Activated naive CD8-positive, alpha-beta T cell treated with anti-CD3 and anti-CD28 coated beads, Interleukin-2, amount 10 ng/mL, durations not matched to agents 7 days and 5 days (primary cell): ENCODE measurements around the gene CPTP. TPM values are rescaled to one million over a fixed set of nuclear protein-coding genes. Genes with fewer than 3 reads are reported as not detected.
A peak's percentile ranks its signal among the peaks of the same experiment; 100 is the strongest.

Experiments used
- ATAC-seq: fragments of 150-1000 bp; cut with Tn5 transposase; one replicate; pipeline ENCODE4 v1.10.0; 2021; ENCODE audit warnings: low read depth, moderate library complexity
- POLR2A ChIA-PET: fragments of 350-600 bp; sonication (Branson Sonifier 250); formaldehyde crosslinking; loops from one replicate; lab custom pipeline; 2021; ENCODE audit warnings: antibody characterized with exemption; lab: Charles Lee
- DNase-seq: peaks from one replicate; pipeline ENCODE4 v3.0.0; 2021
- H3K27ac Mint-ChIP-seq: one replicate; pipeline ENCODE4 v1.8.0; 2022; ENCODE audit warnings: mild to moderate bottlenecking, mixed read lengths
- H3K27me3 Mint-ChIP-seq: one replicate; pipeline ENCODE4 v1.8.0; 2022; ENCODE audit warnings: mild to moderate bottlenecking, moderate library complexity, mixed read lengths
- H3K36me3 Mint-ChIP-seq: one replicate; pipeline ENCODE4 v1.8.0; 2021; ENCODE audit warnings: mild to moderate bottlenecking, mixed read lengths
- H3K4me1 Mint-ChIP-seq: one replicate; pipeline ENCODE4 v1.8.0; 2021; ENCODE audit warnings: mixed read lengths
- H3K4me3 Mint-ChIP-seq: one replicate; pipeline ENCODE4 v1.8.0; 2022; ENCODE audit warnings: mild to moderate bottlenecking, moderate library complexity, mixed read lengths
- H3K9me3 Mint-ChIP-seq: one replicate; pipeline ENCODE4 v1.8.0; 2021; ENCODE audit warnings: mixed read lengths
- total RNA-seq, 2 experiments: library from RNA; stranded (reverse); gene quantifications; one replicate each; pipeline ENCODE4 v1.2.3, GENCODE V29; 2021

The CPTP gene
- total RNA-seq, 2 experiments from 2014 or later, result 19.3 TPM

DNA sequence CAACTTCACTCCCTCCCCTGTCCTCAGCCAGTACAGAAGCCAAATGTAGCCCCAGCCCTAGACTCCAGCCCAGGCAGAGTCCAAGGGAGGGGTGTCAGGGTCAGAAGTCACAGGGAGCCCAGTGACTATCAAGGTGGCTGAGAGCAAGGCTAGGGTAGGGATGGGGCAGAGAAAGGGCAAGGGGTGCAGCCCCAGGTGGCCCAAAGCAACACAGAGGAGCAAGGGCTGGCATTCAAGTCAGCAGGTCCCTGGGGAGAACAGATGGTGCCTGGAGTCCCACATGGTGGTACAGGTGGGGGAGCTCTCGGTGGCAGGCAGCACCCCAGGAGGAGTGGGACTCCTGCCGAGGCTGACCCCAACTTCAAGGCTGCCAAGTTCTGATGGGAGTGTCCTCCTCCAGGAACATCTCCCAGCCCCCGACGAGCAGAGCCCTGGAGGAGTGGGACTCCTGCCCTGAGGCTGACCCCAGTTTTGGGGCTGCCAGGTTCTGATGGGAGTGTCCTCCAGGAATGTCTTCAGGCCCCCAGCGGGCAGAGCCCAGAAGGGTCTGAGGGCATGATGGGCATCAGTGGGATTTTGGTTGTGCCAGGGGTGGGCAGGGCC, 28.3 kb downstream of the CPTP start:
- H3K4me1 Mint-ChIP-seq, result peaks cover 4% of the 10 kb centered on the region
- no peak overlapping the region for H3K4me3 Mint-ChIP-seq
- H3K27ac Mint-ChIP-seq, result no peak overlapping the region
- ATAC-seq, result no peak
- H3K36me3 Mint-ChIP-seq, result no peaks in the 10 kb centered on the region
- H3K9me3 Mint-ChIP-seq, result no peaks in the 10 kb centered on the region
- DNase-seq, result no peak
- POLR2A ChIA-PET, result no interaction called here
- peaks cover 28% of the 10 kb centered on the region for H3K27me3 Mint-ChIP-seq

DNA sequence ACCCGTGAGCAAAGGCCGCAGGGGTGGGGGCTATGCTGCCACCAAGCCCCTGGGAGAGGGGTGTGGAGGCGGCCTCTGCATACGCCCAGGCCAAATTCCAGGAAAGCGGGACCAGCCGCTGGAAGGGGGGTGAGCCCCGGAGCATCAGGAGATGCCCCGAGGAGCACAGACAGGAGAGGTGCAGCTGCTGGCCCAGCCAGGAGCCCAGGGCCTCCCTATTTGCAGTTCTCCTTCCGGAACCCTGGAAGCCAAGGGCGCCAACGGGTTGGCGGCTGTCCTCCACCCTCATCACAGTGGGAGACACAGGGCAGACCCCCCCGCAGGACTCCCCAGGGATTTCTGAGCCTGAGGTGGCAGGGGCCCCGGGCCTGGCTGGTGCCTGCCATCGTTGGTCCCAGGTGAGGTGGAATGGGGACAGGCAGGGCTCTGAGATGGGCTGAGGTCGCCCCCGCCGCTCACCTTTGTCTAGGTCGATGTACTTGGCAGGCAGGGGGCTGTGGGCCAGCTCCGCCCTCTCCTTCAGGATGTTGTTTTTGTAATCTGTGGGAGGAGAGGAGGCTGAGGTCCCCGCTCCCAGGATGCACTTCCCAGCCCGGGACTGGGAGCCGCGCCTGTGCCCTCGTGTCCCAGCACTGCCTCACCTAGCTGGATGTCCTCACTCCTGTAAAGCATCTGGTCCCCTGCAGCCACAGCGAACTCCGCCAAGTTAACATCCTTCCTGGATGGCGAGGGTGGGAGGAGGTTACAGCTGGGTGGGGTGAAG, 29.0 kb downstream of the CPTP start:
- H3K27ac Mint-ChIP-seq, result no peak overlapping the region
- peaks cover 4% of the 10 kb centered on the region for H3K4me1 Mint-ChIP-seq
- no peaks in the 10 kb centered on the region for H3K36me3 Mint-ChIP-seq
- DNase-seq (no peak), ATAC-seq (no peak)
- H3K4me3 Mint-ChIP-seq, result no peak overlapping the region
- H3K27me3 Mint-ChIP-seq, result peaks cover 28% of the 10 kb centered on the region
- POLR2A ChIA-PET, result no interaction called here
- no peaks in the 10 kb centered on the region for H3K9me3 Mint-ChIP-seq

- POLR2A ChIA-PET, result interaction anchor here (0.6 kb wide), 1 partner anchor 17 kb away, joined by 3 read pairs; no protein-coding TSS in a partner anchor
- DNase-seq (no peak), ATAC-seq (no peak)
- Mint-ChIP-seq H3K4me3 (no peak overlapping the region), H3K9me3 (no peaks in the 10 kb centered on the region), H3K27me3 (peaks cover 31% of the 10 kb centered on the region), H3K36me3 (no peaks in the 10 kb centered on the region), H3K27ac (no peak overlapping the region), H3K4me1 (peaks cover 11% of the 10 kb centered on the region)
These were observed 30.0 kb downstream of the CPTP start for GRCh38 chr1:1354271-1355247.

GRCh38 chr1:1355416-1355815, 30.8 kb downstream of the CPTP start:
- H3K4me1 Mint-ChIP-seq, result peaks cover 11% of the 10 kb centered on the region
- H3K4me3 Mint-ChIP-seq, result no peak overlapping the region
- H3K36me3 Mint-ChIP-seq, result no peaks in the 10 kb centered on the region
- peak; percentile 17 for ATAC-seq
- H3K27me3 Mint-ChIP-seq, result peaks cover 31% of the 10 kb centered on the region
- peak; percentile 54 for DNase-seq
- H3K27ac Mint-ChIP-seq, result no peak overlapping the region
- H3K9me3 Mint-ChIP-seq, result no peaks in the 10 kb centered on the region
- POLR2A ChIA-PET, result interaction anchor here (0.6 kb wide), 1 partner anchor 16 kb away, joined by 3 read pairs; no protein-coding TSS in a partner anchor

DNA sequence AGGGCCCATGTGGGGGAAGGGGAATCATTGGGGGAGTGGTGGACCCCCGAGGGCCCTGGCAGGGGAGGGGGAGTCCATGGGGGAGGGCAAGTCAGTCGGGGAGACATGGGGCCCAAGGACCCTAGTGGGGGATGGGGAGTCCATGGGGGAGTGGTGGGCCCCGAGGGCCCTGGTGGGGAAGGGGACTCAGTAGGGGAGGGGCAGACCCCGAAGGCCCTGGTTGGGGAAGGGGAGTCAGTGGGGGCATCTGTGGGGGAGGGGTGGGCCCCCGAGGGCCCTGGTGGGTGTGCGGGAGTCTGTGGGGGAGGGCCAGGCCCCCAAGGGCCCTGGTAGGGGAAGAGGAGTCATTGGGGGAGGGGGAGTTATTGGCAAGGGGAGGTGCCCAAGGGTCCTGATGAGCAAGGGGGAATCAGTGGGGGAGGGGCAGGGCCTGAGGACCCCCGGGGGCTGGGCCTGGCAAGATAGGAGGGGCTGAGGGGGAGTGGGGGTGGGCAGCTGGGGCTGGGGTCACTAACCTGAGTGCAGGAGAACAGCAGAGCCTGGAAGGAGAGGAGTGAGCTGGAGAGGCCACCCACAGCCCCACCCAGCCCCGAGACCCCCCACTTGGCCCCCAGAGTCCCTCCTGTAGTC, 31.7 kb downstream of the CPTP start:
- no peaks in the 10 kb centered on the region for H3K36me3 Mint-ChIP-seq
- peaks cover 15% of the 10 kb centered on the region for H3K4me1 Mint-ChIP-seq
- no peak overlapping the region for H3K27ac Mint-ChIP-seq
- POLR2A ChIA-PET, result no interaction called here
- H3K4me3 Mint-ChIP-seq, result no peak overlapping the region
- H3K9me3 Mint-ChIP-seq, result no peaks in the 10 kb centered on the region
- H3K27me3 Mint-ChIP-seq, result peaks cover 31% of the 10 kb centered on the region
- no peak for DNase-seq
- ATAC-seq, result no peak

DNA sequence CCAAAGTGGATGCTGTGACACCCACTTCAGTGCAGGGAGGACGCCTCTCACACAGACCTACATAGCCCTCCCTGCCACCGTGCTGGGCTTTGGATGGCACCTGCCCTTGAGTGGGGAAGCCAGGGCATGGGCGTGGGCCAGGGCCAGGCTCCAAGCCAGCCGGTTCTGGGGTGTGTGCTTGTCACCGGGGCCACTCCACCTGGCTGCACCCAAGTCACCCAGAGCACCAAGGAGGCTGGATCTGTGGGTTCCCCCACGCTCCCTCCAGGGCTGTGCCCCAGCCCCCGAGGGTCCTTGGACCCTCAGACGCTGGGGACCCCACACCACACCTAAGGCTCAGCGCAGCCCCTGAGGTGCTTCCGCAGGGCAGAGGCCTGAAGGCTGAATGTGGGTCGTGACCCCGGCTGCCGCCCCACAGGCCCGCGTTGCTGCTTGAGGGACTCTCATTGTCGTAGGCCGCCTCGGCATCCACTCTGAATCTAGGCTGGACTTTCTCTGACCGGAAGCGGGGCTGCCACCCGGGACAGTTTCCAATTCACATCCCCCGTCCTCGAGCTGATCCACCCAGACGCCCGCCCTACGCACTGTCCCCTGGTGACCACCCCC, 32.3 kb downstream of the CPTP start:
- POLR2A ChIA-PET, result interaction anchor here (0.9 to 2.8 kb wide), 2 partner anchors 14 to 18 kb away, joined by 3 to 11 read pairs; partner anchors contain the start of gene AURKAIP1
- Mint-ChIP-seq H3K4me3 (no peak overlapping the region), H3K9me3 (no peaks in the 10 kb centered on the region), H3K36me3 (no peaks in the 10 kb centered on the region), H3K27me3 (peaks cover 31% of the 10 kb centered on the region), H3K4me1 (peaks cover 15% of the 10 kb centered on the region), H3K27ac (no peak overlapping the region)
- DNase-seq (no peak), ATAC-seq (no peak)

- no peak for ATAC-seq
- POLR2A ChIA-PET, result interaction anchor here (2.8 kb wide), 1 partner anchor 13 kb away, joined by 11 read pairs; no protein-coding TSS in a partner anchor
- H3K27ac Mint-ChIP-seq, result no peak overlapping the region
- H3K4me3 Mint-ChIP-seq, result no peak overlapping the region
- peaks cover 25% of the 10 kb centered on the region for H3K27me3 Mint-ChIP-seq
- peaks cover 12% of the 10 kb centered on the region for H3K4me1 Mint-ChIP-seq
- no peaks in the 10 kb centered on the region for H3K9me3 Mint-ChIP-seq
- DNase-seq, result no peak
- no peaks in the 10 kb centered on the region for H3K36me3 Mint-ChIP-seq
These were observed 33.4 kb downstream of the CPTP start for GRCh38 chr1:1357871-1358432.

DNA sequence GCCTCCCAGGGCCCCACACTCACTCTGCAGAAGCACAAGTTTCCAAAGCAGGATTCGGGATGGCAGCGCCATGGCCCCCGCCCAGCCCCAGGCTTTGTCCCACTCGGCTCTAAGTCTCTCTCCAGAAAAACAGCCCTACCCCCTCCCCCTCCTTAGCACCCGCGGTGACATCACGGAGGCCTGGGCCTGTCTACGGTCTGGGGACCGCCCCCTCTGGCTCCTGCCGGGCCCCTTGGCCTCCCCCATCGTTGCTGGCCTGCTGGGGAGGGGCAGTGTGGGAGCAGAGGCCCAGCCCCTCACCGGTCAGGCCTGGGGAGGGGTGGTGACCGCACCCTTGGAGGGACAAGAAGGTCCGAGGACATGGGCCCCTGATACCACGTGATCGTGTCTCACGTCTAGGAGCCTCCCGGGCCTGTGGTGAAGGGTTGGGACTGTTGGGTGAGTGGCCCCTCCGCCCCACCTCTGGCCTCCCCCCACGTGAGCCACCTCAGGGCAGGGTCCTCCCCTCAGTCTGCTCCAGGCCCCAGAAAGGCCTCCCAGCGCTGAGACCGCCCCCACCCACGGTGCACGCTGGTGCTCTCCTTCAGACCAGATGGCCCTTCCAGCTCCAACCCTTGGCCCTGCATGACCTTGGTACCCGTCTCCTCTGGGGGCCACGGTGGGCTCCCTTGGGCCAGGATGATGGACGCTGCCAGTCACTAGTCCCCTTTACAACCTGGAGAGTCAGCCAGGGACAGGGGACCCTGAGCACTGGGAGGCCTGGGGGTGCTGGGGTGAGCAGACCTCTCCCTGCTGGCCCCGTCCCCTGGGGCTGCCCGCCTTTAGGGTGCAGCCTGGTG, 34.0 kb downstream of the CPTP start, which contains the start of gene MXRA8:
Gene MXRA8, minus strand, starts transcription at position 123 of the 839 bp plus-strand sequence. Its CDS starts 51 bp downstream, at position 72.
- Mint-ChIP-seq H3K27me3 (peaks cover 18% of the 10 kb centered on the region), H3K4me3 (no peak within 1 kb of the TSS)
- POLR2A ChIA-PET, result interaction anchor here (1.0 to 2.8 kb wide), 2 partner anchors 12 to 16 kb away, joined by 4 to 11 read pairs; partner anchors contain the start of gene AURKAIP1

GRCh38 chr1:1359308-1359663, 34.7 kb downstream of the CPTP start:
- H3K27ac Mint-ChIP-seq, result peak overlapping the region; percentile 32

More for the DNA sequence above, 34.0 kb downstream of the CPTP start, which contains the start of gene MXRA8:
- Mint-ChIP-seq H3K9me3 (no peaks in the 10 kb centered on the region), H3K27ac (peak within 1 kb of the TSS; percentile 32), H3K4me1 (peaks cover 12% of the 10 kb centered on the region), H3K36me3 (no peaks in the 10 kb centered on the region)
- no peak for DNase-seq
- ATAC-seq, result no peak

GRCh38 chr1:1359664-1360468, 35.3 kb downstream of the CPTP start:
- Mint-ChIP-seq H3K27me3 (peaks cover 12% of the 10 kb centered on the region), H3K9me3 (no peaks in the 10 kb centered on the region), H3K27ac (no peak overlapping the region), H3K4me1 (peaks cover 12% of the 10 kb centered on the region), H3K36me3 (no peaks in the 10 kb centered on the region), H3K4me3 (no peak overlapping the region)
- DNase-seq (no peak), ATAC-seq (no peak)
- POLR2A ChIA-PET, result interaction anchor here (1.0 to 2.8 kb wide), 2 partner anchors 11 to 15 kb away, joined by 4 to 11 read pairs; partner anchors contain the start of gene AURKAIP1

More at GRCh38 chr1:1359308-1359663, 34.7 kb downstream of the CPTP start:
- no peaks in the 10 kb centered on the region for H3K9me3 Mint-ChIP-seq
- H3K4me1 Mint-ChIP-seq, result peaks cover 12% of the 10 kb centered on the region
- H3K27me3 Mint-ChIP-seq, result peaks cover 13% of the 10 kb centered on the region
- H3K36me3 Mint-ChIP-seq, result no peaks in the 10 kb centered on the region
- DNase-seq (no peak), ATAC-seq (peak; percentile 37)
- POLR2A ChIA-PET, result interaction anchor here (1.0 to 2.8 kb wide), 2 partner anchors 12 to 16 kb away, joined by 4 to 11 read pairs; partner anchors contain the start of gene AURKAIP1
- no peak overlapping the region for H3K4me3 Mint-ChIP-seq
